ENCODE measurements around the gene TSPO. TPM values are rescaled to one million over a fixed set of nuclear protein-coding genes. Genes with fewer than 3 reads are reported as not detected.

TSPO gene
- total RNA-seq, 1 experiment from 2014 or later: 243 TPM

- H3K4me1 ChIP-seq (replicated peaks; ENCODE audit: insufficient read depth): no peaks in the 10 kb centered on the region
- H3K79me2 ChIP-seq (ENCODE audit: low read depth): no peaks in the 10 kb centered on the region
- no peak for DNase-seq
- no peak overlapping the region for H3K4me2 ChIP-seq
- POLR2A ChIA-PET (ENCODE audit: unreplicated experiment): no interaction called here
- BruUV-seq (replicated peaks): no TSS peak
- no peaks in the 10 kb centered on the region for H3K9me3 ChIP-seq (ENCODE audit: insufficient read depth, low read depth)
- H3K27me3 ChIP-seq (ENCODE audit: insufficient read depth, low read depth): peaks cover 22% of the 10 kb centered on the region
- no peak overlapping the region for H3K27ac ChIP-seq
- H3F3A ChIP-seq (ENCODE audit: insufficient read depth, low read depth): peaks cover 9% of the 10 kb centered on the region; the same call in 1 of the 2 replicates
- no peaks in the 10 kb centered on the region for H3K9me2 ChIP-seq (ENCODE audit: insufficient read depth)
- TF ChIP-seq EZH2 (IDR thresholded peaks at IDR 0.05; ENCODE audit: low read depth): no peak
- TF ChIP-seq CTCF (conservative IDR thresholded peaks at IDR 0.05): no peak
- no peaks in the 10 kb centered on the region for H3K36me3 ChIP-seq (ENCODE audit: low read depth)
- H2AFZ ChIP-seq: no peak overlapping the region
- H4K20me1 ChIP-seq (ENCODE audit: insufficient read depth): no peaks in the 10 kb centered on the region; the same call in 1 of the 2 replicates
- intact Hi-C loops (cut with micrococcal nuclease; ENCODE audit: unreplicated experiment): no loop called here
- H3K4me3 ChIP-seq: no peak overlapping the region
- CTCF ChIA-PET: no interaction called here
Measured at GRCh38 chr22:43206509-43207161, 55.3 kb downstream of the TSPO start.

GRCh38 chr22:43207386-43207785 lies 56.0 kb downstream of the TSPO start:
- H3K27me3 ChIP-seq (ENCODE audit: insufficient read depth, low read depth): peaks cover 29% of the 10 kb centered on the region
- H3K36me3 ChIP-seq (ENCODE audit: low read depth): no peaks in the 10 kb centered on the region
- no peak overlapping the region for H3K4me2 ChIP-seq
- intact Hi-C loops (cut with micrococcal nuclease; ENCODE audit: unreplicated experiment): no loop called here
- no peaks in the 10 kb centered on the region; the same call in 1 of the 2 replicates for H4K20me1 ChIP-seq (ENCODE audit: insufficient read depth)
- POLR2A ChIA-PET (ENCODE audit: unreplicated experiment): no interaction called here
- no peak overlapping the region for H2AFZ ChIP-seq
- H3K4me3 ChIP-seq: no peak overlapping the region
- H3K9me3 ChIP-seq (ENCODE audit: insufficient read depth, low read depth): no peaks in the 10 kb centered on the region
- BruUV-seq (replicated peaks): no TSS peak
- DNase-seq: no peak
- no peak overlapping the region for H3K27ac ChIP-seq
- no peaks in the 10 kb centered on the region for H3K79me2 ChIP-seq (ENCODE audit: low read depth)
- H3F3A ChIP-seq (ENCODE audit: insufficient read depth, low read depth): peaks cover 9% of the 10 kb centered on the region; the same call in 1 of the 2 replicates
- H3K4me1 ChIP-seq (replicated peaks; ENCODE audit: insufficient read depth): no peaks in the 10 kb centered on the region
- no peaks in the 10 kb centered on the region for H3K9me2 ChIP-seq (ENCODE audit: insufficient read depth)
- CTCF ChIA-PET: no interaction called here
- TF ChIP-seq EZH2 (IDR thresholded peaks at IDR 0.05; ENCODE audit: low read depth) (no peak), CTCF (conservative IDR thresholded peaks at IDR 0.05) (no peak)

- H3K9me2 ChIP-seq (ENCODE audit: insufficient read depth): no peaks in the 10 kb centered on the region
- TF ChIP-seq EZH2 (IDR thresholded peaks at IDR 0.05; ENCODE audit: low read depth) (no peak), CTCF (conservative IDR thresholded peaks at IDR 0.05) (no peak)
- CTCF ChIA-PET: no interaction called here
- no peaks in the 10 kb centered on the region for H3K79me2 ChIP-seq (ENCODE audit: low read depth)
- H2AFZ ChIP-seq: no peak overlapping the region
- no peak for DNase-seq
- no peak overlapping the region for H3K4me2 ChIP-seq
- no peaks in the 10 kb centered on the region; the same call in 1 of the 2 replicates for H4K20me1 ChIP-seq (ENCODE audit: insufficient read depth)
- no peaks in the 10 kb centered on the region for H3K9me3 ChIP-seq (ENCODE audit: insufficient read depth, low read depth)
- intact Hi-C loops (cut with micrococcal nuclease; ENCODE audit: unreplicated experiment): no loop called here
- no peaks in the 10 kb centered on the region for H3K4me1 ChIP-seq (replicated peaks; ENCODE audit: insufficient read depth)
- no peak overlapping the region for H3K4me3 ChIP-seq
- POLR2A ChIA-PET (ENCODE audit: unreplicated experiment): no interaction called here
- no peaks in the 10 kb centered on the region for H3K36me3 ChIP-seq (ENCODE audit: low read depth)
- H3K27ac ChIP-seq: no peak overlapping the region
- BruUV-seq (replicated peaks): no TSS peak
- peaks cover 9% of the 10 kb centered on the region; the same call in 1 of the 2 replicates for H3F3A ChIP-seq (ENCODE audit: insufficient read depth, low read depth)
- peaks cover 33% of the 10 kb centered on the region for H3K27me3 ChIP-seq (ENCODE audit: insufficient read depth, low read depth)
Measured at GRCh38 chr22:43207849-43208702, 56.7 kb downstream of the TSPO start.

Data from PC-9 (cell line).